Measurements from ENCODE around the gene CFAP99.

The CFAP99 gene

DNA sequence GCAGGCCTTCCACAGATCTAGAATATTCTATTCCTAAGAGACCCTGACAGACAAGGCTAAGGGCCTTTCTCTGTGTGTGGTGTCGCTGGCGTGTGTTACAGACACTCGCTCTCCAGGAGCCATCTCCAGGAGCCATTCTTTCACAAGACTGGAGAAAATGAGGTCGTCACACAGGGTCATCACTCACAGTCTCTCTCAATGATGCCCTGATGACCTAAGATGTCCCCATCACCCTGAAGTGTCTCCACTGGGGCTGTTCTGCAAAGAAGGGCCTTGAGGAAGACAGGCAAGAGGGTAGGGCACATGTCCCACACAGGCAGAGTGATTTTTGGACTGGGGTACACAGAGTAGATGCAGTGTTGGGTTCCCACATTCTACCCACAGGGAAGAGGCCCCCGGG, 35.0 kb upstream of the CFAP99 start:
- TF ChIP-seq TAF1 (IDR thresholded peaks at IDR 0.05; ENCODE audit: borderline replicate concordance, low read depth, low read length) (no peak), POLR2AphosphoS5 (IDR thresholded peaks at IDR 0.05; ENCODE audit: low read depth, low read length) (no peak)
- DNase-seq (ENCODE audit: insufficient read length): no peak
- FAIRE-seq: no peak

DNA sequence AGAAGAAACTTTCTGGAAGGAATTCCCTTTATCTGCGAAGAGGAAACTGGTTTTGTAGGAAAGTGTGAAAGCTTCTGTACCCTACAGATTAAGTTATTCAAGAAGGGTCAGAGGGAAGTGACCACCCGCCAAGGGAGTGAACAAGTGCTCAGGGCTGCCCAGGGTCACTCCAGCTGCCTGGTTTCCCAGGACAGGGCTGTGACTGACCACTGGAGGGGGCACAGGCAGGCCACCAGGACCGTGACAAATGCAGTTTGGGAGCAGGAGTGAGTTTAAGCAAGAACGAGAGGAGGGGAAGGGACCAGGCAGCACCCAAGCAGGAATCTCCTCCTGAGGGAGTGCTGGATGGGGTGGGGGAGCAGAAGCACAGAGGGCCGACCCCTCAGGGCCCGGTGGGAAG, 34.5 kb upstream of the CFAP99 start:
- no peak for TF ChIP-seq POLR2AphosphoS5 (IDR thresholded peaks at IDR 0.05; ENCODE audit: low read depth, low read length)
- TF ChIP-seq POLR2A (IDR thresholded peaks at IDR 0.05; ENCODE audit: low read depth, low read length): no peak
- no peak for TF ChIP-seq TAF1 (IDR thresholded peaks at IDR 0.05; ENCODE audit: borderline replicate concordance, low read depth, low read length)
- FAIRE-seq: no peak
- DNase-seq (ENCODE audit: insufficient read length): no peak

DNA sequence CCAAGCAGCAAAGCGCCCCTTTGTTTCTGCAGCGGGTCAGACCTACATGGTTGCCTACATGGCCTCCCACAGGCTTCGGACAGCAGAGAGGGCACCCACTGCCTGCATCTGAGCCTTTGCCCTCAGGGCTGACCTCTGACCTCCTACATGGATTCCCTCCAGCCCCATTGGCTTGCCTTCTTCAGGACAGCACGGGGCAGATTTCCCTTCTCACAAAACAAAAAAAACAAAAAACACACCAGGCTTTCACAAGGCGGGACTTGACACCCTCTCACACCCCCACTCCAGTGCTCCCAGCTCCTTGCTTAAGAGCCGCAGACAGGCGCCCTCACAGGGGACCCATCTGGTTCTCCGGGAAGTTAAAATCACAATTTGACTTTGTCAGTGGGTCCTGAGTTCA, 33.2 kb upstream of the CFAP99 start:
- FAIRE-seq: no peak
- no peak for DNase-seq (ENCODE audit: insufficient read length)
- TF ChIP-seq TAF1 (IDR thresholded peaks at IDR 0.05; ENCODE audit: borderline replicate concordance, low read depth, low read length): no peak
- no peak for TF ChIP-seq POLR2AphosphoS5 (IDR thresholded peaks at IDR 0.05; ENCODE audit: low read depth, low read length)
- no peak for TF ChIP-seq POLR2A (IDR thresholded peaks at IDR 0.05; ENCODE audit: low read depth, low read length)

DNA sequence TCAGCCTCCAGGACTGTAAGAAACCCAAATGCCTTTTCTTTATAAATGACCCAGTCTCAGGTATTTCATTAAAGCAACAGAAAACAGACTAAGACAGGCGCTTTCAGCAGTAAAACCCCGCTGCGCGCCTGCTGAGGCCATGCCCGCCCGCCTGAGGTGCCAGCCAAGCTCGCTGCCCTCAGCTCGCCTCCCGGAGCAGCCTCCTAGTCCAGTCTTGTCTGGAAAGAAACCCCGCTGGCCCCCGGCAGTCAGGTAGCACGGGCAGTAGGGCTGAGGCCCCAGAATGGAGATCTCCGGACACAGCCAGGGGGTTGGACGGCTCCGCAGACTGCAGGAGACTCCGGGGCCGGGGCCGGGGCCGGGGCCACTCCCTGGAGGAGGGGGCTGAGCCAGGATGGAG, 32.0 kb upstream of the CFAP99 start:
- FAIRE-seq: no peak
- DNase-seq (ENCODE audit: insufficient read length): no peak
- no peak for TF ChIP-seq POLR2A (IDR thresholded peaks at IDR 0.05; ENCODE audit: low read depth, low read length)
- no peak for TF ChIP-seq POLR2AphosphoS5 (IDR thresholded peaks at IDR 0.05; ENCODE audit: low read depth, low read length)
- no peak for TF ChIP-seq TAF1 (IDR thresholded peaks at IDR 0.05; ENCODE audit: borderline replicate concordance, low read depth, low read length)

DNA sequence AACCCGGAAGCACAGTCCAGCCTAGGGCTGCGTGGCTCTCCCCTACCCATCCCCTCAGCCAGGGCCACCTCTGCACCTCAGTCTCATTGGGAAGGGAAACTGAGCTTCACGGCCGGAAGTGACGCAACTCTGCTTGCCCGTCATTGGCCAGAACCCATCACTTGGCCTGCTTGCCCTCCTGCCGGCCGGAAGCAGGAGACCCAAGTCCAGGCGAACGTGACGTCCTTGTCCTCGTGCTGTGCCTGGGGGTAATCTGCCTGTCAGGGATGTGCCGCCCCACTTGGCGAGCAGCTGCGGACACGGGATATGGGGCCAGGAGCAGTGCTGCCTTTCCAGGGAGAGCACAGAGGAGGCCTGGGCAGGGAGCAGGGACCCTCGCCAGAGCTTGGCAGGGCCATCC, 31.5 kb upstream of the CFAP99 start:
- TF ChIP-seq TAF1 (IDR thresholded peaks at IDR 0.05; ENCODE audit: borderline replicate concordance, low read depth, low read length): no peak
- TF ChIP-seq POLR2A (IDR thresholded peaks at IDR 0.05; ENCODE audit: low read depth, low read length): no peak
- TF ChIP-seq POLR2AphosphoS5 (IDR thresholded peaks at IDR 0.05; ENCODE audit: low read depth, low read length): no peak
- DNase-seq (ENCODE audit: insufficient read length): no peak

DNA sequence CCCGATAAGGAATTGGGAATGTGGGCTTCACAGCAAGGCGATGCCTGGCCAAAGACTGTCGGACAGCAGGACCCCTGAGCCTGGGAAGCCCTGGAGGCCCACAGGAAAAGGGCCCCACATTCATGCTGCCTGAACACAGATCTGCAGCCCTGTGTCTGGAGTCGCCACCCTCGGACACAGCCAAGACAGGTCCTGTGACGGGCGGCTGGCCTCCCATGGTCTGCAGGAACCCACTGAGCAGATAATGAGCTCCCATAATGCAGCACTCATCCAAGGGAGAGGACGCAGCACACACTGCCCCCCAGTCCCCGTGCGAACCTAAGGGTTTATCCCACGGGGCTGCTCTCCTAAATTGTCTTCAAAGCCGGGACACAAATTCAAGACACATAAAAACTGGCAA, 30.9 kb upstream of the CFAP99 start:
- FAIRE-seq: no peak
- TF ChIP-seq POLR2A (IDR thresholded peaks at IDR 0.05; ENCODE audit: low read depth, low read length) (no peak), POLR2AphosphoS5 (IDR thresholded peaks at IDR 0.05; ENCODE audit: low read depth, low read length) (no peak), TAF1 (IDR thresholded peaks at IDR 0.05; ENCODE audit: borderline replicate concordance, low read depth, low read length) (no peak)
- DNase-seq (ENCODE audit: insufficient read length): no peak

More for the DNA sequence above, 31.5 kb upstream of the CFAP99 start:
- no peak for FAIRE-seq

DNA sequence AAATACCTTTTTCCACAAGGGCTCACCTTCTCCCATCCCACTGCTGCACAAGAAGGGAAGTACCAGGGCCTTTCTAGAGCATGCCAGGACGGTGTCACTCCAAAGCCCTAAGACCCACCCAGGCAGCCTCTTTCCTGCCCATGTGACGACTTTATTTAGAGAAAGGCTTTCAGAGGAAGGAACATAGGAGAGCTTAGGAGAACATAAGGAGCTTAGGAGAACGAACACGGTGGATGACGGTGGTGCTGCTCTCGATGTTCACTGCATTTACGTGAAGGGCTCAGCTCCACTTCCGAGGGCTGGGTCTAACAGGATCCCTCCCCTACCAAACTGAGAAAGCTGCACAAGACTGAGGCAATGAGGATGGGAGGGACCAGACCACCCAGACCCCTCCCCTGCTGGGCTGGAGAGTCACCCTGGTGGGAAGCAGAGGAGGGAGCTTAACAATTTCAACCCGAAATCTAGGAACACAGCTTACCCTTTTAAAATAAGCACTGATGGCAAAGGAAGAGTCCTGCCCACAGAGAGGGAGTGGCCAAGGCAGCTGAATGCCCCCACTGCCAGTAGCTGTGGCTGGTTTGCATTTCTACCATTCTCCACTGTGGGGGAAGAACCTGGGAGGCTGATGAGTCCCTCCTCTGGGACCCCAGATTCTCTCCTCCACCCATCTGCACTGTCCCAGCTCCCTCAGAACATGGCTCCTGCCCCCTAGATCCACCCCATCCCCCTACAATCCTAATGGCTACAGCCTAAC, 30.1 kb upstream of the CFAP99 start:
- TF ChIP-seq TAF1 (IDR thresholded peaks at IDR 0.05; ENCODE audit: borderline replicate concordance, low read depth, low read length) (no peak), POLR2AphosphoS5 (IDR thresholded peaks at IDR 0.05; ENCODE audit: low read depth, low read length) (no peak), POLR2A (IDR thresholded peaks at IDR 0.05; ENCODE audit: low read depth, low read length) (no peak)
- DNase-seq (ENCODE audit: insufficient read length) (no peak), FAIRE-seq (no peak)

DNA sequence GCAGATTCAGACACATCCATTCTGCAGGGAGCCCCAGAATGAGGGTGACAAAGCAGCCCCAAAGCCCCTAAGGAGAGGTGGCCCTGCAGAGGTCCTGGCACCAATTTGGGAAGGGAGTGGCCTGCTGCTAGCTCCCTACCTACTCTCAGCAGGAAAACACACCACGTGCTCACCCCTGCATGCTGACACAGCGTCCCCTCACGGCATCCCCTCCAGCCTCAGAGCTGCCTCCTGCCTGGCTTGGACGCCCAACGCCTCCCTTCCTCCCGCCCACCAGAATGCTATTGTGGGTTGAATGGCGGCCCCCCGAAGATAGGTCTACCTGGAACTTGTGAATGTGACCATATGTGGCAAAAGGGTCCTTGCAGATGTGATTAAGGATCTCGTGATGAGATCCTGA, 29.1 kb upstream of the CFAP99 start:
- FAIRE-seq: no peak
- no peak for DNase-seq (ENCODE audit: insufficient read length)
- TF ChIP-seq TAF1 (IDR thresholded peaks at IDR 0.05; ENCODE audit: borderline replicate concordance, low read depth, low read length) (no peak), POLR2AphosphoS5 (IDR thresholded peaks at IDR 0.05; ENCODE audit: low read depth, low read length) (no peak), POLR2A (IDR thresholded peaks at IDR 0.05; ENCODE audit: low read depth, low read length) (no peak)

DNA sequence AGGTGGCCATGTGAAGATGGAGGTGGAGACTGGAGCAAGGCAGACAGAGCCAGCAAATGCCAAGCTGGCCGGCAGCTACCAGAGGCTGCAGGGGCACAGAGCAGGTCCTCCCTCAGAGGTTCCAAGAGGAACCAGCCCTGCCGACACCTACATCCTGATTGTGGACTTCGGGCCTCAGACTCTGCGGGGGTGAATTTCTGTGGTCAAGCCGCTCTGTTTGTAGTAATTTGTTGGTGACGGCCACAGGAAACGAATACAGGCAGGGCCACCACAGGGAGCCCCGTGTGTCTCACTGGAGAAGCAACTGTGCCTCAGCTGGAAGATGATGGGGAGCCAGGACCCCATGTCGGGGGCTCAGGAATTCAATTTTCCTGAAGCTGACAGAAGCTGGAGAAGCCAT, 28.6 kb upstream of the CFAP99 start:
- TF ChIP-seq POLR2AphosphoS5 (IDR thresholded peaks at IDR 0.05; ENCODE audit: low read depth, low read length): no peak
- TF ChIP-seq POLR2A (IDR thresholded peaks at IDR 0.05; ENCODE audit: low read depth, low read length): no peak
- FAIRE-seq (no peak), DNase-seq (ENCODE audit: insufficient read length) (no peak)

DNA sequence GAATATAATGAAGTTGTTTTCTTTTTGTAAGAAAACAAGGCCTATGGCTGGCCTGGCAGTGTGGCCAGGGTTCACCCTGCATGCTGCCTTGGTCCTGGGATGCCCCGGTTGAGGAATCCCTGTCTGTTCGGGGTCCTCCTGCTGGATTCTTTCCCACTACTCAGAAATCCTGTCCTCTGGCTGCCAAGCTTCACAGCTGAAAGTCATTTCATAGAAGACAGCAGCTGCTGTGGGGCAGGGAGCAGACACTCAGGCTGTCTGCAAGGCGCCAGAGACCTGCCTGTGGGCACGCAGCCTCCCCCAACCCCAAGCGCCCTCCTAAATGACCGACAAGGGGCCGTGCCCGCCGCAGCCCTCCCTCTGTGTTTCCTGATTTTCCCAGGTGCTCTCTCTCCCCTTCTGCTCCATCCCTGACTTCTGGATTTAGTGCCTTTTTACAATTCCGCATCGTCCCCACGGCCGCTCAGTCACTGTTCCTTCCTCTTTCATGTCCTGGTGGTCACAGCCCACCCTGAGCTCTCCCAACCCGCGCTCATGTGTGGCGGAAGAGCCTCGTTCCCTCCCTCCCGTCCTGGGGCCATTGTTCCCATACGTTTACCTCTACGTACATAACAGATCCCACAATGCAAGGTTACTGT, 27.9 kb upstream of the CFAP99 start:
- TF ChIP-seq POLR2A (IDR thresholded peaks at IDR 0.05; ENCODE audit: low read depth, low read length): no peak
- no peak for TF ChIP-seq TAF1 (IDR thresholded peaks at IDR 0.05; ENCODE audit: borderline replicate concordance, low read depth, low read length)
- TF ChIP-seq POLR2AphosphoS5 (IDR thresholded peaks at IDR 0.05; ENCODE audit: low read depth, low read length): no peak
- FAIRE-seq (no peak), DNase-seq (ENCODE audit: insufficient read length) (no peak)

DNA sequence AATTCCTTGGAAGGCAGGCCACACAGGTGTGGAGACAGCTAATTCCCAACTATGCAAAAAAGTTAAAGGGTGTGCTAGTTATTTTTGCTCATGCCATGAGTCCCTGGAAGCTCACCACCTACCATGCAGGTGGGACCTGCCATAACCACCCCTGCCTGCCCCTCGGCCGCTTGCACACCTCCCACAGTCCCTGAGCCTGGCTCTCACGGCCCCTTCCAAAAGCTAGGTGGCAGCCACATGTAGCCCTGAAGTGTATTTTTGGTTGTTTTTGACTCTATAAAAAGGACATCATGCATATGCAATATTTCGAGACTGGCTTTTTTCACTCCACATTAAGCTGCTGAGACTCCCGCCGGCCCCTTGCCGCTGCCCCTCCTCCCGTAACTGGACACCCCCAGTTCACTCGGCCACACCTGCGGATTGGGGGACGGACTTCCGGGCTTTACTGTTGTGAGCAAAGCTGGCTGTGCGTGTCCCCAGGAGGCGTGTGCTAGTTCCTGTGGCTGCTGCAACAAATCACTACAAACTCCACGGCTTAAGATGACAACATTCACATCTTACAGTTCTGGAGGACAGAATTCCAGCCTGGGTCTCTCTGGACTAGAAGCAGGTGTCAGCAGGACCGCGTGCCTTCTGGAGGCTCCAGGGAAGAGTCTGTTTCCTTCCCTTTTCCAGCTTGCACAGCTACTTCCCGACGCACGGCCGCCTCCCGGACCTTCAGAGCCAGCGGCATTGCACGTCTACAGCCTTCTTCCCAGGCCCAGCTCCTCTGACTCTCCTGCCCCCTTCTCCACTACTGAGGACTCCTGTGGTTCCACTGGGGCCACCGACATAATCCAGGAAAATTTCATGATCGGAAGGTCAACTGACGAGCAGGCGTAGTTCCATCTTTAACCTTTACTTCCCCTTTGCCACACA, 25.1 kb upstream of the CFAP99 start:
- DNase-seq (ENCODE audit: insufficient read length): no peak
- TF ChIP-seq POLR2A (IDR thresholded peaks at IDR 0.05; ENCODE audit: low read depth, low read length): no peak
- FAIRE-seq: no peak

DNA sequence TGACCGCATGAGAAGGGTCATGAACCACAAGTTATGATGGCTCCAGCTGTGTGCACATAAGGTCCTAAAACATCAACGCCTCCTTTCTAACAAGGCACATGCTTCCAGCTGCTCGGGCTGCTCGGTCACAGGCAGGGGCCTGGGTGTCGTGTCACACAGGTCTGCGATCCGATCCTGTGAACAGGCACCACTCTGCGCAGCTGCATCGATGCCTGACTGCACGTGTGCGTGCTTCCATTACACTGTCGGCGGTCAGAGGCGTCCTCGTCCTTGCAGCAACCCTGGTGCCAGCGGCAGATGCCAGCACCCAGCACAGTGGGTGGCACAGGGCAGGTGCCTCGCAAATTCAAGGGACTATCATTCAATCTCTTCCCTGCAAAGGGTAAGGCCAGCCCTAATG, 24.2 kb upstream of the CFAP99 start:
- TF ChIP-seq POLR2AphosphoS5 (IDR thresholded peaks at IDR 0.05; ENCODE audit: low read depth, low read length) (no peak), POLR2A (IDR thresholded peaks at IDR 0.05; ENCODE audit: low read depth, low read length) (no peak), TAF1 (IDR thresholded peaks at IDR 0.05; ENCODE audit: borderline replicate concordance, low read depth, low read length) (no peak)
- FAIRE-seq (no peak), DNase-seq (ENCODE audit: insufficient read length) (no peak)
